Epidermal melanocyte (primary cell): ENCODE results near the gene HOXD11.

Source experiments
- DNase-seq: peaks from one replicate; pipeline ENCODE4 v3.0.0; 2011; ENCODE audit warnings: low spot score; ENCODE audit not compliant: insufficient read length

The HOXD11 gene

GRCh38 chr2:176148751-176149421 lies 41.8 kb downstream of the HOXD11 start:
- no peak for DNase-seq

GRCh38 chr2:176149481-176149938 lies 42.4 kb downstream of the HOXD11 start:
- no peak for DNase-seq

GRCh38 chr2:176149939-176150583 lies 43.0 kb downstream of the HOXD11 start:
- no peak for DNase-seq

GRCh38 chr2:176150584-176151441 lies 43.7 kb downstream of the HOXD11 start:
- DNase-seq: no peak

- DNase-seq: no peak
Measured at GRCh38 chr2:176151442-176152287, 44.6 kb downstream of the HOXD11 start, which contains the start of gene HOXD4. Gene HOXD4 (plus strand): TSS chr2:176151550. CDS start chr2:176151634, 84 bp downstream.

GRCh38 chr2:176152350-176153181 lies 45.5 kb downstream of the HOXD11 start:
- DNase-seq: no peak

- DNase-seq: no peak
Measured at GRCh38 chr2:176154576-176155252, 47.6 kb downstream of the HOXD11 start.

GRCh38 chr2:176155356-176156044 lies 48.4 kb downstream of the HOXD11 start:
- DNase-seq: no peak

GRCh38 chr2:176156301-176156806 lies 49.3 kb downstream of the HOXD11 start:
- no peak for DNase-seq

GRCh38 chr2:176156807-176157498 lies 49.9 kb downstream of the HOXD11 start, which contains the start of gene HOXD3:
Gene HOXD3 (plus strand): TSS chr2:176157307. CDS start chr2:176169115, 11,808 bp downstream.
- no peak for DNase-seq

- DNase-seq: no peak
Measured at GRCh38 chr2:176157499-176158185, 50.6 kb downstream of the HOXD11 start.

- no peak for DNase-seq
Measured at GRCh38 chr2:176158186-176158591, 51.1 kb downstream of the HOXD11 start.

GRCh38 chr2:176158855-176159662 lies 52.0 kb downstream of the HOXD11 start:
- no peak for DNase-seq
